ENCODE measurements around the gene EMILIN2.

DNA sequence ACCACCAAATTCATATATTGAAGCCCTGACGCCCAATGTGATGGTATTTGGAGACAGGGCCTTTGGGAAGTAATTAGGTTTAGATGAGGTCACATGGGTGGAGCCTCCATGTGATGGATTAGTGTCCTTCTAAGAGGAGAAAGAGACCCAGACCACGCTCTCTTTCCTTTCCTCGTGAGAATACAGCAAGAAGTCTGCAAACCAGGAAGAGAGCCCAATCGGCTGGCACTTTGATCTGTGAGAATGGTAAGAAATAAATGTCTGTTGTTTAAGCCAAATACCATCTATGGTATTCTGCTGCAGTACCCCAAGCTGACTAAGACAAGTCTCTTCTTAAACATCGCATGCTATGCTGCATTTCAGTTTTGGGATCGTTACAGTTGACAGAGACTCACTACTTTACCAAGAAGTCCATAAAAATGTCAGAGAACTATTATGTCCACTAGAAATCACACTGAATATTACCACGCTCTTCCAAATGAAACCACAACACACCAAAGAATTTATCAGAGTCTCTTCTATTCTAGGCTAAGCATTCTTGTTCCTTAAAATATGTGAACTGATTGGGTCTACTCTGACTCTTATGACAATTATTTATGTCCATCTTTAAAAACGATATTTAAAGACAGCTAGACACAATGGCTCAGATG lies 117.7 kb downstream of the EMILIN2 start:
- no peak for TF ChIP-seq CTCF (IDR thresholded peaks at IDR 0.05; ENCODE audit: low read depth, low read length, poor library complexity, severe bottlenecking)
- no peak for TF ChIP-seq EZH2phosphoT487 (IDR thresholded peaks at IDR 0.05; ENCODE audit: borderline replicate concordance, low read length)
